Left lung (tissue), 10 donors: ENCODE results near the gene STK24. TPM values are rescaled to one million over a fixed set of nuclear protein-coding genes. Genes with fewer than 3 reads are reported as not detected.

Source experiments
- ATAC-seq: fragments of 200-7000 bp; cut with Tn5 transposase; one replicate; pipeline ENCODE4 v1.9.1; 2020; ENCODE audit warnings: moderate library complexity
- DNase-seq, 4 donors: peaks; one replicate each; pipeline ENCODE4 v3.0.0-alpha.2; 2013 to 2020
- H3K27ac ChIP-seq, 2 donors: fragments of 200-600 bp; sonication (generic) in 1 of 2; one replicate each; pipeline versions ENCODE4 v1.5.0 to v1.8.0; 2020 to 2021
- H3K27me3 ChIP-seq, 2 donors: fragments of 200-600 bp; sonication (generic) in 1 of 2; one replicate each; pipeline versions ENCODE4 v1.5.0 to v1.8.0; 2020 to 2021
- H3K36me3 ChIP-seq, 2 donors: fragments of 200-600 bp; sonication (generic) in 1 of 2; one replicate each; pipeline versions ENCODE4 v1.5.0 to v1.8.0; 2020 to 2021
- H3K4me1 ChIP-seq, 2 donors: fragments of 200-600 bp; one replicate each; pipeline ENCODE4 v1.8.0; 2021
- H3K4me3 ChIP-seq, 2 donors: fragments of 200-600 bp; sonication (generic) in 1 of 2; one replicate each; pipeline versions ENCODE4 v1.5.0 to v1.8.0; 2020 to 2021; ENCODE audit warnings: mild to moderate bottlenecking in 1 of 2
- H3K9me3 ChIP-seq, 2 donors: fragments of 200-600 bp; sonication (generic) in 1 of 2; one replicate each; pipeline versions ENCODE4 v1.5.0 to v1.8.0; 2020 to 2021
- CTCF ChIP-seq, 2 donors: fragments of 200-600 bp; sonication (generic) in 1 of 2; IDR thresholded peaks; one replicate each; pipeline versions ENCODE4 v1.5.0 to v1.8.0; 2021; ENCODE audit warnings: antibody characterized with exemption in 2 of 2
- intact Hi-C, 2 donors: fragments of 100-400 bp; cut with DNase I; formaldehyde crosslinking; loops; one replicate each; pipeline versions ENCODE4 v1.11.2 to v1.14.2; 2022
- polyA plus RNA-seq, 6 donors: library from polyadenylated mRNA; unstranded; fragments of 120-200 nt; gene quantifications; one replicate each; pipeline ENCODE4 v1.2.1, GENCODE V29; 2013; ENCODE audit not compliant: insufficient read length in 6 of 6
- total RNA-seq, 2 donors: library from RNA; stranded (reverse); fragmentation: NEBNext Ultra II Directional; extraction: Animal tissue kit (Norgen Biotek cat#: 25700); gene quantifications; one replicate each; pipeline ENCODE4 v1.2.1, GENCODE V29; 2021
- donor health status: DM: no; HTN: yes; CAD: no.
- donor health status: DM: no; HTN: no; CAD: no.

The STK24 gene
- total and polyA plus RNA-seq, 8 donors = 65.6 to 84.0 (median 75.0) TPM

GRCh38 chr13:98429977-98430736, 146.8 kb downstream of the STK24 start:
- no peak for TF ChIP-seq CTCF (IDR thresholded peaks at IDR 0.05)
- ATAC-seq (no peak), DNase-seq (no peak)
- Histone ChIP-seq H3K9me3 (no peaks in the 10 kb centered on the region), H3K4me3 (no peak overlapping the region), H3K4me1 (peaks cover 0 to 7% of the 10 kb centered on the region in 2 donors), H3K27me3 (no peaks in the 10 kb centered on the region), H3K27ac (no peak overlapping the region), H3K36me3 (peaks cover 0 to 25% of the 10 kb centered on the region in 2 donors)
- intact Hi-C loops = no loop called here

GRCh38 chr13:98429531-98429930, 147.4 kb downstream of the STK24 start:
- H3K36me3 ChIP-seq = peaks cover 0 to 30% of the 10 kb centered on the region in 2 donors
- ATAC-seq = no peak
- H3K27me3 ChIP-seq = no peaks in the 10 kb centered on the region
- H3K27ac ChIP-seq = no peak overlapping the region
- no peak for TF ChIP-seq CTCF (IDR thresholded peaks at IDR 0.05)
- H3K4me3 ChIP-seq = no peak overlapping the region
- H3K9me3 ChIP-seq = no peaks in the 10 kb centered on the region
- intact Hi-C loops = no loop called here
- peak in 1 of 4 donors; percentile 20 for DNase-seq
- peaks cover 0 to 7% of the 10 kb centered on the region in 2 donors for H3K4me1 ChIP-seq

- DNase-seq (peak in 1 of 4 donors; percentile 19), ATAC-seq (no peak)
- no peak overlapping the region for H3K4me3 ChIP-seq
- no peaks in the 10 kb centered on the region for H3K9me3 ChIP-seq
- no peak for TF ChIP-seq CTCF (IDR thresholded peaks at IDR 0.05)
- H3K4me1 ChIP-seq = peaks cover 0 to 7% of the 10 kb centered on the region in 2 donors
- H3K27ac ChIP-seq = no peak overlapping the region
- peaks cover 0 to 34% of the 10 kb centered on the region in 2 donors for H3K36me3 ChIP-seq
- intact Hi-C loops = no loop called here
- no peaks in the 10 kb centered on the region for H3K27me3 ChIP-seq
Measured at GRCh38 chr13:98429081-98429480, 147.8 kb downstream of the STK24 start.

- peaks cover 0 to 35% of the 10 kb centered on the region in 2 donors for H3K36me3 ChIP-seq
- no peak for TF ChIP-seq CTCF (IDR thresholded peaks at IDR 0.05)
- ATAC-seq (no peak), DNase-seq (peak in 1 of 4 donors; percentile 24)
- no peak overlapping the region for H3K27ac ChIP-seq
- intact Hi-C loops = no loop called here
- no peaks in the 10 kb centered on the region for H3K9me3 ChIP-seq
- no peak overlapping the region for H3K4me3 ChIP-seq
- peaks cover 0 to 7% of the 10 kb centered on the region in 2 donors for H3K4me1 ChIP-seq
- H3K27me3 ChIP-seq = no peaks in the 10 kb centered on the region
Measured at GRCh38 chr13:98428256-98428966, 148.5 kb downstream of the STK24 start.

- Histone ChIP-seq H3K27ac (no peak overlapping the region), H3K9me3 (no peaks in the 10 kb centered on the region), H3K36me3 (peaks cover 0 to 35% of the 10 kb centered on the region in 2 donors), H3K4me1 (peaks cover 0 to 7% of the 10 kb centered on the region in 2 donors), H3K4me3 (no peak overlapping the region), H3K27me3 (no peaks in the 10 kb centered on the region)
- ATAC-seq = no peak
- no peak for TF ChIP-seq CTCF (IDR thresholded peaks at IDR 0.05)
- DNase-seq = peak in 1 of 4 donors; percentile 13
- intact Hi-C loops = no loop called here
Measured at GRCh38 chr13:98427331-98427995, 149.4 kb downstream of the STK24 start.
